Stimulated activated CD4-positive, alpha-beta T cell treated with anti-CD3 and anti-CD28 coated beads, Interleukin-4, amount 100 ng/mL, for 1 hour (primary cell): ENCODE measurements around the gene IFNGR2.
"Not testable (repeated sequence)": the region's sequence is repeated elsewhere in the genome, so short reads cannot be mapped to it uniquely, and the experiment has no call there.

Source experiments
- DNase-seq: peaks from one replicate; pipeline ENCODE4 v3.0.0-alpha.2; 2020

Gene IFNGR2

DNA sequence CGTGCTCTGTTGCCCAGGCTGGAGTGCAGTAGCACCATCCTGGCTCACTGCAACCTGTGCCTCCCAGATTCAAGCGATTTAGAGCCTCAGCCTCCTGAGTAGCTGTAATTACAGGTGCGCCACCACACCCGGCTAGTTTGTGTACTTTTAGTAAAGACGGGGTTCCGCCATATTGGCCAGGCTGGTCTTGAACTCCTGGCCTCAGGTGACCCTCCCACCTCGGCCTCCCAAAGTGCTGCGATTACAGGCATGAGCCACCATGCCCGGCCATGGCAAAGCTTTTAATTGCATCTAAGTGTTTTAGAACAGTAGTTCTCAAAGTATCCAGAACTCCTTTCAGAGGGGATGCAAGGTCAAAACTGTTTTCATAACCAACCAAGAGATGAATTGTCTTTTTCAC is 25.1 kb upstream of the IFNGR2 start:
- DNase-seq = no peak

DNA sequence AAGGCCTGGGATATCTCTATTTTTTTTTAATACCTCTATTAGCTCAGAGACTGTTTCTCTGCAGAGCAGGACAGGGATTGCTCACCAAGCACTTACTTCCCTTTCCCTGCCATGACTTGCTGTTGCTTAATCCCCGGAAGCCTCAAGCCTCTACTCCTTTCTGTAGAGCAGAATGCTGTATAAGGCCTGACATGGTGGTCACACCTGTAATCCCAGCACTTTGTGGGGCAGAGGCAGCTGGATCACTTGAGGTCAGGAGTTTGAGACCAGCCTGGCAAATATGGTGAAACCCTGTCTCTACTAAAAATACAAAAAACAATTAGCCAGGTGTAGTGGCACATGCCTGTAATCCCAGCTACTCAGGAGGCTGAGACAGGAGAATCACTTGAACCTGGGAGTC is 23.3 kb upstream of the IFNGR2 start:
- not testable (repeated sequence) for DNase-seq

DNA sequence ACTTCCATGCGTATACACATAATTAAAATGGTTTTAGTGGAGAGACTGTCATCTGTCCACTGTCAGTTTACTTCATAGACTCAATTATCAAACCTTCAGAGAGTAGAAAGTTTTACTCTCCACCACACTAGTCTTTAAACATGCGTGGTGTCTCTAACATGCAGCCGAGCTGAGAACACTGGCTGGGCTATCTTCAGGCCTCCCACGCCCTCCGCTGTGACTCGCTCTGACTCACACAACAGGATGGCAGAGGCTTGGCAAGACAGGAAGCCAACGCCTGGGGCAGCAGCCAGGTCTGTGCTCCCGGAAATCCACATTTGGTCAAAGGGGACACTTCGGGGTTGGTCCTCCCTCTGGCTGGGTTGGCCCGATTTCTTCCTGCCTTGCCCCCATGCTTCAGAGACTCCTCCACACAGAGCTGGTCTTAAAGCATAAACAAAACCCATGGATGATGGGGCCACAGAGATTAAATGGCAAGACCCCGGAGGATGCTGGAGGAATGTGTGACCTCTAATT is 22.7 kb upstream of the IFNGR2 start:
- peak; percentile 91 for DNase-seq

DNA sequence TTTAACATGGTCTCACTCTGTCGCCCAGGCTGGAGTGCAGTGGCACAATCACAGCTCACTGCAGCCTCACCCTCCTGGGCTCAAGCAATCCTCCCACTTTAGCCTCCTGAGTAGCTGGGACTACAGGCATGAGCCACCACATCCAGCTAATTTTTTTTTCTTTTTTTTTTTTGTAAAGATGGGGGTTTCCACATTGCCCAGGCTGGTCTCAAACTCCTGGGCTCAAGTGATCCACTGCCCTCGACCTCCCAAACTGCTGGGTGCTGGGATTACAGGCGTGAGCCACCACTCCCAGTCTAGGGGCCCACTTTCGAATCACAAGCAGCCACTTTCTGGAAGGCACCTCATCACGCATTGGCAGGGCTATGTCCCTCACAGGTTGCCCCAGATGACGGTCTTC is 21.8 kb upstream of the IFNGR2 start:
- not testable (repeated sequence) for DNase-seq

DNA sequence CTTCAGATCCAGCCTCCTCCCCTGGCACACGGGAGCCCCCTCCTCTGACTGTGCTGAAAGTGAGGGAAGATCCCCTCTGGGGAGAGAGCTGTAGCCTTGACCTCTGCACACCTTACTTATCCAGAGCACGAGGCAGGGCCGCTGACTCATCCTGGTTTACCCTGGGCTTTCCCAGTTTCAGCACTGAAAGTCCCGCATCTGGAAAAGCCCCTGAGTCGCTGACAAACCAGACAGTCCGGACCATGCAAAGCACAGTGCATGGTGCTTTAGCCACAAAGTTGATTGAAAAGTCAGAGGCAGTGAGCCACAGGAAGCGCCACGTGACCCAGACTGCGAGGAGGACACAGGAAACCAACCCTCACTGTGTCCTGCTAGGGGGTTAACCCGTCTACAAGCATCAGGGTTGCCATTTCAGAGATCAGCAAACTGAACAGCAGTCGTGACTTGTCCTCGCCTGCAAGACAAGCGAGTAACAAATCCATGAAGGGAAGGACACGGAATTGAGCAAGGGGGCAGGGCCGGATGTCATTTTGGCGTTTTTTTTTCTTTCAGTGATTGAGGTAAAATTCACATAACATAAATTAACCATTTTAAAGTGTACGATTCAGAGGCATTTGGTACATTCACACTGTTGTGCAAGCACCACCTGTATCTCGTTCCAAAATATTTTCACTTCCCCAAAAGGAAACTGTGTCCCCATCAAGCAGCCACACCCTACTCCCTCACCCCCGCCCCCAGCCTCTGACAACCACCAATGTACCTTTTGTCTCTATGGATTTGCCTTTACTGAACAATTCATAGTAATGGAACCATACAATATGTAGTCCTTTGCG is 19.9 kb upstream of the IFNGR2 start:
- DNase-seq = peak; percentile 74

DNA sequence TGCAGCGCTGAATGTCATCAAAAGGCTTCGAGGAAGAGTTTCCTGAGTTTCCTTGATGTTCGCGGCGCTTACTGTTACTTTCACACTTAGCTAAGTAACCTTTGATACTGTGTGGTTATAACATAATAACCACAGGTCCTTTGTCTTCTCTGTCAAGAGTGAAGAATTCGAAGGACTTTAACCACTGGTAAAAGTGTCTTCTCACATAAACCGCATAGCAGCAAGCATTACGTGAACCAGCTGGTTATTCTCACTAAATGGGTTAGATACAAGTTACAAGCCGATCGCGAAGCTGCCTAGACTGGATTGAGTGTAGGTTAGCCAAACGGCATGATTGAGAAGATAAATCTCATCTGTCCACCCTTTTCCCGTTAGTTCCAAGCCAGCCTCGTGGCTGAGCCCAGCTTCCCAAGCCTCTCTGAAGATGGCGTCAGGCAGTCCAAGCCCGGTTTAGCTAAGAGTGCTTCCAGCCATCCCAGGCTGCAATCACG is 18.3 kb upstream of the IFNGR2 start:
- no peak for DNase-seq

DNA sequence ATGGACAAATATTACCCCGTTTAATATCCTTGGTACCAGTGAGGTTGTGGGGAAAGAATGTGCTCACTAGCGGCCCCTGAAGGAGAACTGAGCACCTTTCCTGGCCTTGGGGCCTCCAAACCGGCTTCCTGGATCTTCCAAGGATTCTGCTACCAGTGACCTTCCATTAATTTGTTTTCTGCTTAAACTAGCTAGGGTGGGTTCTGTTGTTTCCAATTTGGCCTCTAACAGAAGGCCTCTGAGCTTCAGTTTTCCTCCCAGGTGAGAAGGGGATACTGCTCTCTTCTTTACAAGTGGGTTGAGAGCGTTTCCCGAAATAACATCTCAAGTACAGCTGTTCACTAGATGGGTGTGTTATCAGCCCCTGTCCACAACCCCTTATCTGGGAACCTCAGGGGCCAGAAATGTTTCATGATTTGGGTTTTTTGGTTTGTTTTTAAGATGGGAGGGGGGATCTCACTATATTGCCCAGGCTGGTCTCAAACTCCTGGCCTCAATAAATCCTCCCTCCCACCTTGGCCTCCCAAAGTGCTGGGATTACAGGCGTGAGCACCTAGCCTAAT is 16.9 kb upstream of the IFNGR2 start:
- DNase-seq = no peak

DNA sequence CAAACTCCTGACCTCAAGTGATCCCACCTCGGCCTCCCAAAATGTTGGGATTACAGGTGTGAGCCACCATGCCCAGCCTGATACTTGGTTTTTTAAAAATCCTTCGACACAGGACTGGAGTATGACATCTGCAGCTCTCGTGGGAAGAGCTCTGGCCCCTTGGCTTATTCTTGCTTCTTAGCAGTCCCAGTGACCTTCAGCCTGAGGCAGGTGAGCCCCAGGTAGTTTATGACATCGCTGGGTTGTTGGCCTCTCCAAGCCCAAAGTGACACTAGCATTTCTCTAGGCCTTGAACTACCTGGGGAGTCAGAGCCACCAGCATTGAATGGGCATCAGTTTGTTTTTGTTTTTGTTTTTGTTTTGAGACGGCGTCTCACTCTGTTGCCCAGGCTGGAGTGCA is 15.9 kb upstream of the IFNGR2 start:
- no peak for DNase-seq

DNA sequence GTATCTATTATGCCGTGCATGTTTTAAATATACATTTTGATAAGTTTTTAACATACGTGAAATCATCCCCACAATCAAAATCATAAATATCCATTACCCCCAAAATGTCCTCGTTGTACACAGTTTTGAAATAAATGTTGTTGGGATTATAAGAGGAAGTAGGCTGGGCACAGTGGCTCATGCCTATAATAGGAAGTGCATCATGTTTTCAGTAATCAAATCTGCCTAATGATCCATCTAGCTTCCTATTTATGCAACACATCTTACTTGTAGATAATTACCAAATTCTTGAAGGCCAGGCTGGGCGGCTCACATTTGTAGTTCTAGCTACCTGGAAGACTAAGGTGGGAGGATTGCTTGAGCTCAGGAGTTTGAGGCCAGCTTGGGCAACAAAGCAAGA is 15.0 kb upstream of the IFNGR2 start:
- no peak for DNase-seq

DNA sequence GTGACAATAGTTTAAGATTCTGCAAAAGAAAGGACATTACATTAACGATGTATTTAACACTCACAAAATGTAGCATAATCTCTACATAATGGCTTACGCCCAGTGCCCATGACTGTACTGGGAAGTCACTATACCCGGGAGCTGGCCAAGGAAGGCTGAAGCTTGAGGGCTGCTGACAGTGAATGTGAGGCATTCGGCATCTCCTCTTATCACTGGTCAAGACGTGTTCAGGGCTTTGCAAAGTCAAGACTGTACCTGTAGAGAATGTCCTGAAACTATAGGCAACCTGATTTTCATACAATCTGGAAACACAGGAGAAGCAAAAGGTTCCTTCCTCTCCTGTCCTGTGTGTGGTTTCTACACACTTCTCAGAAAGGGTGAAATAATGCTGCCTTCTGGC is 12.7 kb upstream of the IFNGR2 start:
- no peak for DNase-seq

DNA sequence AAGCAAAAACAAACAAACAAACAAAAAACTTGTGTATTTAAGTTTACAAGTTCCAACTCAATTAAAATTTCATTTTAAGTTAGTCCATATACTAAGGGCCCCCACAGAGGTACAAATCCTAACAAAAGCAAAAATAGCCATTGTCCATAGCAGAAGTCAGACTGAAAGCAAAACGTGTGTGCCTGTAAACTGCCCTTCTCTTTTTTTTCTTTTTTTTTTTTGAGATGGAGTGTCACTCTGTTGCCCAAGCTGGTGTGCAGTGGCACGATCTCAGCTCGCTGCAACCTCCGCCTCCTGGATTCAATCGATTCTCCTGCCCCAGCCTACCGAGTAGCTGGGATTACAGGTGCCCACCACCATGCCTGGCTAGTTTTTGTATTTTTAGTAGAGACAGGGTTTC is 11.6 kb upstream of the IFNGR2 start:
- DNase-seq = no peak

DNA sequence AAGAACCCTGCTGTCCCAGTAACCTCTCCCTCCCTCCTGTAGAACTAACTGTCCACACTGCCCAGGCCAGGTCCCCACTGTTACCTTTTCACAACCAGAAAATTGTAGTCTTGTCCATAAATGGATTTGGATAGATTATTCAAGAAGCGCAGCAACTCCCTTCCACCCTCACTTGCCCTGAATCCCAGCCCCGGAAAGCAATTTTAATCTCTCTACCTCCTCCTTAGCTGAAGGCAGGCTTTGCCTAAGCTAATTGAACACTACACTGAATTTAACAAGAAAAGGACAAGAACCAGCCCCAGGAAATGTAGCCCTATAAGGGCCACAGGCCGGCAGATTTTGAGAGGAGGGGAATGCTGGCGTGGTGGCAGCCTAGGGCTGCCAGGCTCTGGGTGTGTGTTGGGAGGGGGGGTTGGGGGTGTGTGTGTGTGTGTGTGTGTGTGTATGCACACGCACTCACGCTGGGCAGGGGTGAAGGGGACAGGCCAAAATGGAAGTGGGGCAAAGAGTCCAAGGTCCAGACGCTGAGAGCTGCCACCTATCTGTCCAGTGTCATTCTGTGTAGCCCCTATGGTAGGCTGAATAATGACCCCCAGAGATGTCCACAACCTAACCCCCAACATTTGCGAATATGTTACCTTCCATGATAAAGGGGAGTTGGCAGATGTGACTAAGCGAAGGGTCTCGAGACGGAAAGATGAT is 10.8 kb upstream of the IFNGR2 start:
- DNase-seq = no peak

DNA sequence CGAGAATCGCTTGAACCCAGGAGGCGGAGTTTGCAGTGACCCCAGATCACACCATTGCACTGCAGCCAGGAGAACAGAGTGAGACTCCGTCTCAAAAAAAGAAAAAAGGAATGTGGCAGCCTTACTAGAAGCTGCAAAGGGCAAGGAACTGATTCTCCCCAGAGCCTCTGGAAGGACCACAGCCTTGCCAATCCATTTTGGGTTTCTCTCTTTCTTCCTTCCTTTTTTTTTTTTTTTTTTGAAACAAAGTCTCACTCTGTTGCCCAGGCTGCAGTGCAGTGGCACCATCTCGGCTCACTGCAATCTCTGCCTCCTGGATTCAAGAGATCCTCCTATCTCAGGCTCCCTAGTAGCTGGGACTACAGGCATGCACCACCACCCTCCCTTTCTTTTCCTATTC is 9.9 kb upstream of the IFNGR2 start:
- no peak for DNase-seq

DNA sequence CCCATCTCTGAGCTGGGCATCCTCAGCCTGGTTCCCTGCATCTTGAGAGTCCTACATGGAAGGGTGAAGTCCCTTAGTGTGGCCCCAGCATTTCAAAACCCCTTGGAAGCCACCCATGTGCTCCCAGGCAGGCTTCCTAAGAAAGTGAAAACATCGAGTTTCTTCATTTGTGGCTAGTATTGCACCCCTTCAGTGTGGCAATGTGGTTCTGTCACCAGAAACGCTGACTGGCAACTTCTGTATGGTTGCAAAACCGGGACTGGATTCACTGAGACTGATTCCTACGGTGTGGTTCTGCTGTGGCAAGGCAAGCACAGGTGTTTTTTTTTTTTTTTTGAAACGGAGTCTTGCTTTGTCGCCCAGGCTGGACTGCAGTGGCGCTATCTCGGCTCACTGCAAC is 9.0 kb upstream of the IFNGR2 start:
- no peak for DNase-seq

DNA sequence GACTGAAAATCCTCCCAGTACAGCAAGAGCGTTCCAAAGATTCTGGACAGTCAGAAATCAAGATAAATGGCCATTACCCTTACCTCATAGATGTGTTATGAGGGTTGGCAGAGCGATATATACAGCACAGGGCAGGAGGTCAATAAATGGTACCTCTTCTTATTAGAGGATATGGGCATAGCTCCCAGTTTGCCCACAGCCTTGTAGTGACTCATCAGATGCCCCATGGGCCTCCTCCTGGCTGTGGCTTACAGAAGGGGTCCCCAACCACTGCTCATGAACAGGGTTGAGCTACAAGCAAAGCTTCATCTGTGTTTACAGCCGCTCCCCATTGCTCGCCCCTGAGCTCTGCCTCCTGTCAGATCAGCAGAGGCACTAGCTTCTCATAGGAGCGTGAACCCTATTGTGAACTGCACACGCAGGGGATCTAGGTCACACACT is 7.3 kb upstream of the IFNGR2 start:
- DNase-seq = no peak

DNA sequence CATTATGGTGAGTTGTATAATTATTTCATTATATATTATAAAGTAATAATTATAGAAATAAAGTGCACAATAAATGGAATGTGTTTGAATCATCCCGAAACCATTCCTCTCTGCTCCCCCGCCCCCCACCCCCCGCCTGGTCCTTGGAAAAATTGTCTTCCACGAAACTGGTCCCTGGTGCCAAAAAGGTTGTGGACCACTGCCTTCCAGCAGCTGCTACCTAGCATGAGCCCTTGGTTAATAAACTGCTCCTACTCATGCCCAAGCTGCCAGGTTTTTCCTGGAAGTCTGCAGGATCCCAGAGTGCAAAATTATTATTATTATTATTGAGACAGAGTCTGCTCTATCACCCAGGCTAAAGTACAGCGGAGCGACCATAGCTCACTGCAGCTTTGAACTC is 6.8 kb upstream of the IFNGR2 start:
- DNase-seq = no peak

DNA sequence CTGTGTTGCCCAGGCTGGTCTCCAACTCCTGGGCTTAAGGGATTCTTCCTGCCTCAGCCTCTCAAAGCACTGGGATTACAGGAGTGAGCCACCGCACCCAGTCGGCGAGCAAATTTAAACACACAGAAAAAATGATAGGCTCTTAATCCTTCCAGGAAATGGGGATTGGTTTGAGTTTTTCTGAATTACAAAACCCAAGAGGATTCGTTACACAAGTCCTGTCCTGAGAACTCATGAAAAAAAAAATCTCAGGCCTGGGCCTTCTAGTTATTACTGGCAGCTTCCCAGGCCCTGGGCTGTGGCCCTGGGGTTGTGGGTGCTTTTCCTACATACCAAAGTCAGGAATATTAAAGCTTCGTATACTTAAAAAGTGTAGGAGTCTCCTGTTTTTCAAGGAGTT is 6.3 kb upstream of the IFNGR2 start:
- DNase-seq = no peak

DNA sequence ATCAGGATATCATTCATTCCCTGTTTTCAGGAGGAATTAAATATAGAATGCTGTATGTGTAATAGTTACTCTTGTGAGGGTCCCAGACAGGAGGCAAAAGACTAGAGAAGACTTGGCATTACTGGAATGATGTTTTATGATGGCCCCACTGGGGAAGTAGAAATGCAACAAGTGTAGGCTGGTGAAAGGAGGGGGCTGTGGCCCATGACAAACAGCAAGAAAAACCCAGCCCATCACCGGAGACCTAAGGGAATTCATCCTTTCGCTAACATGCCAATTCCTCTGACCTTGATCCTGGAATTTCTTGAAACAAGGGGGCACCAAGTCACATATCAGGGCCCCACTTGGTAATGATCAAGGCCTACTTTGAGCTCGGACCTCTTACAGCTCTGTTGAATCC is 5.5 kb upstream of the IFNGR2 start:
- DNase-seq = no peak

DNA sequence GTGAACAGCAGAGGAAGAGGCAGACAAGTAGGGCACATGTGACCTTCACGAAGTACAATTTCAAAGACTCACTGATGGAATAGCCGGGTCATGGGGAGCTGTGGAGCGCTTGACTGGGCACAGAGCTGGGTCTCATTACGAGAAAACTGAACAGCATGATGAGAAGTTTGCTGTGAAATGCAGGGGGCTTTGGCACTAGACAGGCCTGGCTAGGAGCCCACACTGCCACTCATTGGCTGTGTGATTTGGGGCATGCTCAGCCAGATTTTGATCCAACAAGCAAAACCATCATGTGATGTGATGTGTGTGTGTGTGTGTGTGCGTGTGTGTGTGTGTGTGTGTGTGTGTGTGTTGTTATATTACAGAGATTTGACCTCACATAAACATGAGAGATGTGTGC is 4.9 kb upstream of the IFNGR2 start:
- DNase-seq = no peak

DNA sequence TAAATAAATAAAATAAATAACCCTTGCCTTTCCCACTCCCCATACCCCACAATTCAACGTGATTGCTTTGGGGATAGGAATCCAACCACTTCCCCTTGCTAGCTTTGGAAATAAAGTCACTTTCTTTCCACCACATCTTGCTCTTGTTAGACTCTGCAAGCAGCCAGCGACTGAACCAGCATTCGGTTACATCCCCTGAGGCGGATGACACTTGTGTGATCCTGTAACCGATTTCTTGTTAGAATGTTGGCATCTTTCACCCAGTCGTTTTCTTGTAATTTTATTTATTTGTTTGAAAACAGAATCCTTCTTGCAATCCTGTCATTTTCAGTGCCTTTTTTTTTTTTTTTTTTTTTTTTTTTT is 1.6 kb upstream of the IFNGR2 start:
- DNase-seq = no peak

DNA sequence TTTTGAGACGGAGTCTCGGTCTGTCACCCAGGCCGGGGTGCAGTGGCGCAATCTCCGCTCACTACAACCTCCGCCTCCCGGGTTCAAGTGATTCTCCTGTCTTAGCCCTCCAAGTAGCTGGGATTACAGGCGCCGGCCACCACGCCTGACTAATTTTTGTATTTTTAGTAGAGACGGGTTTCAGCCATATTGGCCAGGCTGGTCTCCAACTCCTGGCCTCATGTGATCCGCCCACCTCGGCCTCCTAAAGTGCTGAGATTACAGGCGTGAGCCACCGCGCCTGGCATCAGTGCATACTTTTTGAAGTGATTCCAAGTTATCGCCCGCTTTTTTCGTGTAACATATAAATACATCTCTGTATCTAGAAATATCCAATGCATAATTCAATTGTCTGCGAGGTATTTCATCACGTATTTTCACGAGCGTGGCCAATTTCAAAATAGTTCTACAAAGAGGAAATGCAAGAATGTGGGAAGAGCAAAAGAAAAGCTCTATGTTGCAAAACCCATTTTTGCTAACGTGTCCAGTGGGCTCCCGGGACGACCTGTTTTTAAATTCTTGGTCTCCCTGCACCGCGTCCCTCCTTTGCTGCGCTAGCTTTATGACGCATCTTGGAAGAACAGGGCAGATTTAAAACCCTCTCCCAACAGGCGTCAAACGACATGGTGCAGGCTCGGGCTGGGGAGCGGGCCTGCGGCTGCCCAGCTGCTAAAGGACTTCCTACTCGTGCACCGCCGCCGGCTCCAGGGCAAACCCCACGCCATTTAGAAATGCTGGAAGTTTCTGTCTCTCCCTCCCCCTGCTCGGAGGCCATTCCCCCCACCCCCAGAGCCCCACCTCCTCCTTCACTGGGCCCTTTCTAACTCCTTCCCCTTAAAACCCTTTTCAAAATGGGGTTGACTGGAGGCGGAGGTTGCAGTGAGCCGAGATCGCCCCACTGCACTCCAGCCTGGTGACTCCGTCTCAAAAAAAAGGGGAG is 923 bp upstream of the IFNGR2 start:
- DNase-seq = peak; percentile 19

DNA sequence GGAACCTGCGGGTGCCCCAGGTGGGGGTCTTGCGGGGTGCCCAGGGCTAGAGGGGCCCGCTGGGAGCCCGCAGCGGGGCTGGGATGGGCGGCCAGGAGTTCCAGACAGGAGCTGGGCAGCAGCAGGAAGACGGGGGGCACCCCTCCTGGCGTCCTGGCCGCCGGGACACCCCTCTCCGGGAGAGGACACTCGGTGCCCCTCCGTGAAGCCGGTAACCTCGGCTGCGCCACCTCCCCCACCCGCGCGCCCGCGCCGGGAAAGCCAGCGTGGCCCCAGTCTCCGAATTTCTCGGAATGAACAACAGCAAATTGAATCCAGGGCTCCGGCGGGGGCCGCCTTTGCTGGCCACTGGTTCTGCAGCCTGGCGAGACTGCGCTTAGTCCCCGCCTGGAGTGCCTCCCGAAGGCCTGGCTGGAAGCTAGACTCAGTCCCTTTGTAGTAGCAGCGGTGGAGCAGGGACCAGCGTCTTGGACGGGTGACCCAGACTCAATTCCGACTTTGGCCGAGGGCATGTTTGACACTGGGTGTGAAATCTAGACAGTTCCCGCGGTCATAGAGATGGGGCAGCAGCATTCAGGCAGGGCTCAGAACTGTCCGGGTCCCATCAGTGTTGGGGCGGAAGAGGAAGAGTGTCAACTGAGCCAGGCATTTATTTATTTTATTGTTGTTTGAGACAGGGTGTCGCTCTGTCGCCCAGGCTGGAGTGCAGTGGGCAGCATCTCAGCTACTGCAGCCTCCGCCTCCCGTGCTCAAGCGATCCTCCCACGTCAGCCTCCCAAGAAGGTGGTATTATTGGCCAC is 773 bp downstream of the IFNGR2 start:
- peak; percentile 55 for DNase-seq
